Measurements from ENCODE around the gene CTSV. TPM values are rescaled to one million over a fixed set of nuclear protein-coding genes. Genes with fewer than 3 reads are reported as not detected.
"Not testable (repeated sequence)": the region's sequence is repeated elsewhere in the genome, so short reads cannot be mapped to it uniquely, and the experiment has no call there.

CTSV gene
- total RNA-seq, 1 donor from 2014 or later = 1.3 TPM

GRCh38 chr9:97067490-97067889, 28.5 kb upstream of the CTSV start:
- Mint-ChIP-seq H3K36me3 (ENCODE audit: unreplicated experiment) (peaks cover 7% of the 10 kb centered on the region), H3K4me1 (ENCODE audit: low read depth, unreplicated experiment) (no peaks in the 10 kb centered on the region), H3K4me3 (ENCODE audit: unreplicated experiment) (no peak overlapping the region), H3K27me3 (ENCODE audit: unreplicated experiment) (no peaks in the 10 kb centered on the region), H3K9me3 (ENCODE audit: unreplicated experiment) (no peaks in the 10 kb centered on the region), H3K27ac (ENCODE audit: unreplicated experiment) (no peak overlapping the region)
- no peak for TF ChIP-seq CTCF (IDR thresholded peaks at IDR 0.05; ENCODE audit: partially characterized antibody, unreplicated experiment)
- DNase-seq = no peak

- DNase-seq = no peak
- Mint-ChIP-seq H3K27ac (ENCODE audit: unreplicated experiment) (no peak overlapping the region), H3K4me1 (ENCODE audit: low read depth, unreplicated experiment) (no peaks in the 10 kb centered on the region), H3K4me3 (ENCODE audit: unreplicated experiment) (no peak overlapping the region), H3K9me3 (ENCODE audit: unreplicated experiment) (no peaks in the 10 kb centered on the region), H3K36me3 (ENCODE audit: unreplicated experiment) (peaks cover 7% of the 10 kb centered on the region), H3K27me3 (ENCODE audit: unreplicated experiment) (no peaks in the 10 kb centered on the region)
- no peak for TF ChIP-seq CTCF (IDR thresholded peaks at IDR 0.05; ENCODE audit: partially characterized antibody, unreplicated experiment)
These were observed 25.2 kb upstream of the CTSV start for GRCh38 chr9:97064176-97064575.

GRCh38 chr9:97060796-97061195, 21.9 kb upstream of the CTSV start:
- Mint-ChIP-seq H3K27ac (ENCODE audit: unreplicated experiment) (no peak overlapping the region), H3K27me3 (ENCODE audit: unreplicated experiment) (no peaks in the 10 kb centered on the region), H3K36me3 (ENCODE audit: unreplicated experiment) (no peaks in the 10 kb centered on the region), H3K9me3 (ENCODE audit: unreplicated experiment) (no peaks in the 10 kb centered on the region), H3K4me1 (ENCODE audit: low read depth, unreplicated experiment) (no peaks in the 10 kb centered on the region), H3K4me3 (ENCODE audit: unreplicated experiment) (no peak overlapping the region)
- no peak for TF ChIP-seq CTCF (IDR thresholded peaks at IDR 0.05; ENCODE audit: partially characterized antibody, unreplicated experiment)
- no peak for DNase-seq

GRCh38 chr9:97059626-97060025, 20.7 kb upstream of the CTSV start:
- Mint-ChIP-seq H3K27me3 (ENCODE audit: unreplicated experiment) (no peaks in the 10 kb centered on the region), H3K4me1 (ENCODE audit: low read depth, unreplicated experiment) (no peaks in the 10 kb centered on the region), H3K9me3 (ENCODE audit: unreplicated experiment) (no peaks in the 10 kb centered on the region), H3K36me3 (ENCODE audit: unreplicated experiment) (no peaks in the 10 kb centered on the region), H3K4me3 (ENCODE audit: unreplicated experiment) (no peak overlapping the region), H3K27ac (ENCODE audit: unreplicated experiment) (no peak overlapping the region)
- DNase-seq = no peak
- TF ChIP-seq CTCF (IDR thresholded peaks at IDR 0.05; ENCODE audit: partially characterized antibody, unreplicated experiment) = no peak

- no peaks in the 10 kb centered on the region for H3K36me3 Mint-ChIP-seq (ENCODE audit: unreplicated experiment)
- H3K27me3 Mint-ChIP-seq (ENCODE audit: unreplicated experiment) = peaks cover 2% of the 10 kb centered on the region
- TF ChIP-seq CTCF (IDR thresholded peaks at IDR 0.05; ENCODE audit: partially characterized antibody, unreplicated experiment) = no peak
- DNase-seq = no peak
- H3K27ac Mint-ChIP-seq (ENCODE audit: unreplicated experiment) = no peak overlapping the region
- H3K4me1 Mint-ChIP-seq (ENCODE audit: low read depth, unreplicated experiment) = no peaks in the 10 kb centered on the region
- H3K4me3 Mint-ChIP-seq (ENCODE audit: unreplicated experiment) = no peak overlapping the region
- peaks cover 2% of the 10 kb centered on the region for H3K9me3 Mint-ChIP-seq (ENCODE audit: unreplicated experiment)
These were observed 18.7 kb upstream of the CTSV start for GRCh38 chr9:97057651-97058050.

- H3K36me3 Mint-ChIP-seq (ENCODE audit: unreplicated experiment); H3K9me3 Mint-ChIP-seq (ENCODE audit: unreplicated experiment); H3K27ac Mint-ChIP-seq (ENCODE audit: unreplicated experiment); H3K27me3 Mint-ChIP-seq (ENCODE audit: unreplicated experiment); H3K4me1 Mint-ChIP-seq (ENCODE audit: low read depth, unreplicated experiment); DNase-seq; H3K4me3 Mint-ChIP-seq (ENCODE audit: unreplicated experiment): not testable (repeated sequence)
These were observed 16.9 kb upstream of the CTSV start for GRCh38 chr9:97055891-97056290.
